ENCODE data around the gene VCL. TPM values are rescaled to one million over a fixed set of nuclear protein-coding genes. Genes with fewer than 3 reads are reported as not detected.
A peak's percentile ranks its signal among the peaks of the same experiment; 100 is the strongest.

VCL gene
- total and polyA plus RNA-seq, 8 donors, result 90.6 to 195 (median 98.2) TPM

DNA sequence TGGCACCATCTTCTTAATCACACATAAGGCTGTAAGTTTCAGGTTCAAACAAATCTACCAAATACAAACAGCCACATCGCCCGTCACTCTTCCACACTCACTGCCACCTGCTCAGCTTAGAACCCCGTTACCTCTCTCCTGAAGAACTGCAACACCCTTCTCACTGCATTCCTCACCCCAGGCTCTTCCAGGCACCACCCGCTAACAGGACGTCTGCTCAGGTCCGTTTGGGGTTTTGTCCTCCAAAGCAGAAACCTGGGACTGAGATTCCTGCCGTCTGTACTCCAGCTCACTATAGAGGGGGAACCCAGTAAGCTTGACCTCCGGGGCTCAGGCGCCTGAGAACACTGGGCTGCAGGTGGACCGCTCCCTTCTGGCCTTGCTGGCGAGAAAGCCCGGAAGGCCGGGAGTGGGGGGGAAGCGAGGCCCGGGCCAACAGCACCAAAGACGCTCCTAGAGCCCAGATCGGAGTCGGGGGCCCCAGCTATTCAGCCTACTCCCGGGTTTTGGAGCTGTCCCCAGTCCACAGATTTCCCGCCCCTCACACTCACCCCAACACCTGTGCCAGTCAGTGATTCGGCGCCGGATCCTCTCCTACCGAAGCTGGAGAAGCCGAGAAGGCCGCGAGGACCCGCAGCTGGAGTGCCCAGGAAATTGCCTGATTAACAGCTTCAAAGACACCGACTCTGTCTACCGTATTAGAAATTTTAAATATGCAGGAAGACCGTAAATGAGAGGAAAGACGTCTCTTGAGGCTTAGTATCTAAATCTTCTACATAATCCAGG lies 152.5 kb downstream of the VCL start, which contains the start of gene AP3M1:
Gene AP3M1 (minus strand): TSS at position 625 of the 786 bp plus-strand sequence. CDS start 12,449 bp downstream, outside the sequence.
- H3K4me1 ChIP-seq, result peaks cover 21 to 49% of the 10 kb centered on the region in 2 donors
- no peaks in the 10 kb centered on the region for H3K9me3 ChIP-seq
- intact Hi-C loops (cut with DNase I), result no loop called here
- peak within 1 kb of the TSS; percentile 69 to 90 for H3K4me3 ChIP-seq
- ATAC-seq, result peak; percentile 77
- peak in 3 of 4 donors; percentile 89 to 99 (median 93) for DNase-seq
- no peaks in the 10 kb centered on the region for H3K27me3 ChIP-seq
- peak within 1 kb of the TSS; percentile 89 for H3K27ac ChIP-seq
- H3K36me3 ChIP-seq, result peaks cover 0 to 8% of the 10 kb centered on the region in 2 donors
- TF ChIP-seq, protein P1, sequence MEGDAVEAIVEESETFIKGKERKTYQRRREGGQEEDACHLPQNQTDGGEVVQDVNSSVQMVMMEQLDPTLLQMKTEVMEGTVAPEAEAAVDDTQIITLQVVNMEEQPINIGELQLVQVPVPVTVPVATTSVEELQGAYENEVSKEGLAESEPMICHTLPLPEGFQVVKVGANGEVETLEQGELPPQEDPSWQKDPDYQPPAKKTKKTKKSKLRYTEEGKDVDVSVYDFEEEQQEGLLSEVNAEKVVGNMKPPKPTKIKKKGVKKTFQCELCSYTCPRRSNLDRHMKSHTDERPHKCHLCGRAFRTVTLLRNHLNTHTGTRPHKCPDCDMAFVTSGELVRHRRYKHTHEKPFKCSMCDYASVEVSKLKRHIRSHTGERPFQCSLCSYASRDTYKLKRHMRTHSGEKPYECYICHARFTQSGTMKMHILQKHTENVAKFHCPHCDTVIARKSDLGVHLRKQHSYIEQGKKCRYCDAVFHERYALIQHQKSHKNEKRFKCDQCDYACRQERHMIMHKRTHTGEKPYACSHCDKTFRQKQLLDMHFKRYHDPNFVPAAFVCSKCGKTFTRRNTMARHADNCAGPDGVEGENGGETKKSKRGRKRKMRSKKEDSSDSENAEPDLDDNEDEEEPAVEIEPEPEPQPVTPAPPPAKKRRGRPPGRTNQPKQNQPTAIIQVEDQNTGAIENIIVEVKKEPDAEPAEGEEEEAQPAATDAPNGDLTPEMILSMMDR (IDR thresholded peaks at IDR 0.05), result no peak

DNA sequence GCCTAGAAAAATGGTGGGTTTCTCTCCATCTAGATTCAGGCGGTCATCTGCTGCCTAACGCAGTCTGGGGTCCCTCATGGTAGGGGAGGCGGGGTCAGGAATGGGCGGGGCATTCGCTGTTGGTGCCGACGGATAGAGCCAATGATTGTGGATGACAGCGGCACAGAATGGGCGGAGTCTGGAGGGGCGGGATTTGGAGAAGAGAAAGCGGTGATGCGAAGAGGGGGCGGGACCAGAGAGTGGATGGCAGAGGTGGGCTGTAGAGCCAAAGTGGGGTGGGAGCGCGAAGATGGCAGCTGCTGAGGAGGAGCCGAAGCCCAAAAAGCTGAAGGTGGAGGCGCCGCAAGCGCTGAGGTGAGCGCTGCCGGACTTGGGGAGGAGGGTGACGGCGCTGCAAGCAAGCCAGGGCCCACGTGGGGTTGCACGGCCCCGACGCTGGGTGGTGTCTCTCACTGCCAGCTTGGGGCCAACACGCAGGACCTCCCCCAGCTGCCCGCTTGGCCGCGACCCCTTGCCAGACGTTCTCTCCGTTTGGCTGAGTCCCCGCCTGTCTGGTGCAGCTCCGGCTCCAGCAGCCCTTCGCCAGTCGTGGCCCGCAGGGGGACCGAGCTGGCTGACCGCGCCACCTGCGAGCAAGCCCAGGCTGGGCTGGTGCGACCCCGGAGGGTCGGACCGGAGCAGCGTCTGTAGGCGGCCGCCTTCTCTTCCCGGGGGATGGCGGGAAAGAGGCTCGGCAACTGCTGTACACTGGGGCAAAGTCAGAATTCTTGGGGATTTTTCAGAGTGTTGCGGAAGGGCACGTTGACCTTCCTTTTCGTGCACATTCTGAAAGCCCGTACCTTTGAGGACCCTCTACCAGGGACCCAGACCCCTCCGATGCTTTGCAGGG lies 153.3 kb downstream of the VCL start, which contains the start of gene ADK:
Gene ADK (plus strand): TSS at position 232 of the 889 bp plus-strand sequence. CDS start 58 bp downstream, at position 290.
- intact Hi-C loops (cut with DNase I), result no loop called here
- H3K27me3 ChIP-seq, result no peaks in the 10 kb centered on the region
- DNase-seq (peak in 3 of 4 donors; percentile 99 to 100 (median 99)), ATAC-seq (peak; percentile 97)
- peak within 1 kb of the TSS; percentile 69 to 90 for H3K4me3 ChIP-seq
- peak within 1 kb of the TSS; percentile 89 for H3K27ac ChIP-seq
- peaks cover 0 to 8% of the 10 kb centered on the region in 2 donors for H3K36me3 ChIP-seq
- no peaks in the 10 kb centered on the region for H3K9me3 ChIP-seq
- H3K4me1 ChIP-seq, result peaks cover 18 to 40% of the 10 kb centered on the region in 2 donors
- TF ChIP-seq, protein P1 (IDR thresholded peaks at IDR 0.05), result peak in 1 of 2 donors; percentile 22

DNA sequence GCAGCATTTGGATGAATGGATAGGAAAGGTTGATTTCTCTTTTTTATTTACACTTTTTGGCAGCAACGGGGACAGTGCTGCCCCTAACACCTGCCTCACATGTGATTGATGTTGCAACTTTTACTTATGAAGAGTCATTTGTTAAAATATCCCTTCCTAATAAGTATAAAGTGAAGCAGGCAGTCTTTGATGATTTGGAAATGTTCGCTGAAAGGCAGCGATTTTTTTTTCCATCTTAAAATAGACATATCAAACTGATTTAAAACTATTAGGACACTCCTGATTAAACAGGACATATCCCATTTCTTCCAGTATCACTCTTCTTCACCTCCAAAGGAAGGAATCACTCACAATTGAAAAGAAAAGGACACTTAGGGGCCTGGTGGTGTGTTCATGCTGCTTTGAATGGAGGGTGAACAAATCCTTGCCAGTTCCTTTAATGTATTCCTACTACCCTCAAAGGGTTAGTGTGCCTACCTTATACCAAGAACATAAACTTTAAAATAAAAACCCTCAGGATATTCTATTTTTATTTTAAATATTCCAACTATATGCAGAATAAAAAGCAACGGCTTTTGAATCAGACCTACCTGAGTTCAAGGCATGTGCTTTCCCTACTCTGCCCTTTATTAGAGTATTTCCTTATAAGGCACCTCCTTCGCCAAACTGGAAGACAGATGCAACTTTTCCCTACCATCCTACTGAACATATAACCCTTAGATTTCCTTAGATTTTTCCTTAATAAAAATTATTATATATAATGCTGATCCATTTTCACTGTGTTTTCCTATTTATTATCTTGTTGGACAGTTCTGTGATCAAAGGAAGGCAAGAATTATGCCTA lies 154.2 kb downstream of the VCL start:
- no peak for ATAC-seq
- intact Hi-C loops (cut with DNase I), result no loop called here
- DNase-seq, result no peak
- H3K36me3 ChIP-seq, result no peaks in the 10 kb centered on the region
- H3K27me3 ChIP-seq, result no peaks in the 10 kb centered on the region
- peak overlapping the region; percentile 69 to 90 for H3K4me3 ChIP-seq
- TF ChIP-seq, protein P1 (IDR thresholded peaks at IDR 0.05), result no peak
- H3K27ac ChIP-seq, result peak overlapping the region; percentile 15 to 89
- H3K4me1 ChIP-seq, result peaks cover 24 to 33% of the 10 kb centered on the region in 2 donors
- no peaks in the 10 kb centered on the region for H3K9me3 ChIP-seq

DNA sequence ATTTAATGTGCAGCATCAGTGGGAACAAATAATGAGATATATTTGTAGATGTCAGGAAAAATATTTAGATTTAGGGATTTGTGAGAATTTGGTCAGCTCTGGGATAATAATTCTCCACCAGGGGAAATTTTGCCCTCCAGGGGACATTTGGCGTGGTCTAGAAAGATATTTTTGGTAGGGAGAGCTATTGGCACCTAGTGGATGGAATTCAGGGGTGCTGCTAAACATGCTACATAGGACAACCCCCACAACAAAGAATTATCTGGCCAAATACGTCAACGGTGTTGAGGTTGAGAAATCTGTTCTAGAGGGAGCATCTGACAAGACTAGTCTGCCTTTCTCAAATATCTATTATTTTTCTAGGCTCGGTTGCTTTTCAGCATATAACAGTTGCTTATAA lies 155.2 kb downstream of the VCL start:
- H3K27ac ChIP-seq, result no peak overlapping the region
- peak overlapping the region in 1 of 2 donors; percentile 90 for H3K4me3 ChIP-seq
- no peak for ATAC-seq
- no peaks in the 10 kb centered on the region for H3K27me3 ChIP-seq
- intact Hi-C loops (cut with DNase I), result no loop called here
- TF ChIP-seq, protein P1 (IDR thresholded peaks at IDR 0.05), result peak in 1 of 2 donors; percentile 28
- H3K4me1 ChIP-seq, result peaks cover 24 to 32% of the 10 kb centered on the region in 2 donors
- no peaks in the 10 kb centered on the region for H3K9me3 ChIP-seq
- H3K36me3 ChIP-seq, result no peaks in the 10 kb centered on the region
- DNase-seq, result peak in 1 of 4 donors; percentile 51
